ENCODE results near the gene TGFB3. TPM values are rescaled to one million over a fixed set of nuclear protein-coding genes. Genes with fewer than 3 reads are reported as not detected.

Gene TGFB3
- 51.6 TPM for total RNA-seq

DNA sequence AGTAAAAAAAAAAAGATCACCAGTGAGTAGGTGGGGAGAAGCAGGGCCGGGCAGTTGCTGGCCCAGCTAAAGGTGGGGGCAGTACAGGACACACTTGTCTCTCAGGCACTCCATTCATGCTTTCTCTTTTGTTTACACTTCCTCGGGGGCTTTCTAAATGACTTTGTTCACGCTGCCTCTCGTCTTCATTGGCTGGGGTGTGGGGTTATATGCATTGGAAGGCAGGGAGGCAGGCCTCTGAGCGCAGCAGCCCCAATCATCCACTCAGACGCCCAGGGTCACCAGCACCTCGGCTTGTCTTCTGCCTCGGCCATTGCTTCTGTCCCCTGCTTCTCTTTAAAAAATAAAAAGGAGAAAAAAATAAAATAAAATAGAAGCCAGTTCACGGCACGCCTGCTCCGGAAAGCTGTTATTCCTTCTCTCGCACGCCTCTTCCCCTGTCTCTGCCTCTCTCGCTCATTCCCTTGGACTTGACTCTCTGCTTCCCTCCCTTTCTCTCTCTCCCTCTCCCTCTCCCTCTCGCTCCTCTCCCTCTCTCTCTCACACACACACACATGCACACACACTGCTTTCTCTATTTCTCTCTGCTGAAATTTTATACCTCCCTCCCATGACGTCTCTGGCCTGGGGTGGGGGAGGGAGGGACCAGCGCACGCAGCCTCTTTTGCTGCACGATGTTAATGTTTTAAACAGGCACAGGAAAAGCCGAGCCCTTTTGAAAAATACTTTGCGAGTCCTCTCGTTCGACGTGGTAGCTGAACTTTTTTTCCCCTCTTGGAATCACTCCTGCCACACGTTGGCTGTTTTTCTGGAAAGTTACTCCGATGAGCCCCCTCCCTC lies at the start of gene TGFB3:
Gene TGFB3 (minus strand): TSS at position 570 of the 840 bp plus-strand sequence. CDS start 1,102 bp downstream, outside the sequence.

DNA sequence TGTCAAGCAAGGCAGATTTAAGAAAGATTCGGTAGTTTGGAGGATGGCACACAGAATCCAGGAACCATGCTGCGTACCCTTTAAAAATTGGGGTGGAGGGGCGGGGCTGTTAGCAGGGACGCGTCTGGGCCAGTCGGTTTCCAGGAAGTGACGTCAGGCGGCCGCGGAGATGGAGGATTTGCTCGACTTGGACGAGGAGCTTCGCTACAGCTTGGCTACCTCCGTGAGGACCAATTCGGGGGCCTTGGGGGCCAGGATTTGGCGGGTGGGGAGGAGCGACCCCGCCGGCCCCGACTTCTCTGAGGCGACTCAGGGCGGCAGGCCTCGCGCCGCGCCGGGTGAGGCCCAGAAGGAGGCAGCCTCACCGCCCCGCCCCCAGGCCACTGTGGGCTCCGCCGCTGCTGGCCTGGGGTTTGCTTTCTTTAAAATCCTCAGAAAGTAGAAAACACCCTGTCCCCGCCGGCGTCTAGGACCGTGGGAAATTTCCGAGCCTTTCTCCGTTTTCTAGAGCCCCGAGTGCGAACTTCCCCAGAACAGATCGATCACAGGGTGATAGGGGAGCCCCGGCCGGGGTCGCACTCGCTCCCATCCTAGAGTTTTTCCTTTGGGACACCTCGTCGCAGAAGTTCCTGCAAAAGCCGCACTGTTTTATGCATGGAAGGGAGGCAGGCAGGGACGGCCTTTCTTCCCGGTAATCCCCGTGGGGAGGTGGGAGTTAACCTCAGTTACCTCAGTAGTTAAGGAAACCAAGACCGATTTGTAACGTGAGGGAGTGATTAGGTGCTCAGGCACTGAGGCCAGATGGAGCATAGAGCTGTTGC lies 4.0 kb upstream of the TGFB3 start, which contains the start of gene IFT43:
Gene IFT43 (plus strand): TSS at position 146 of the 821 bp plus-strand sequence. CDS start 24 bp downstream, at position 170.

Other genes with a start within 250 kb of the TGFB3 start
- 42.2 TPM for gene IFT43, start 3.8 kb upstream of the TGFB3 start, total RNA-seq
- 137 TPM for gene GPATCH2L, start 169.9 kb upstream of the TGFB3 start, total RNA-seq